GM06990 (cell line): ENCODE data around the gene H2BK1.

Experiments
- DNase-seq: peaks from one replicate; pipeline ENCODE4 v3.0.0-alpha.2; 2011; ENCODE audit not compliant: insufficient read length; ENCODE audit errors: extremely low read depth
- H3K27me3 ChIP-seq: replicated peaks from 2 replicates; pipeline ENCODE4 v1.6.0; 2011; ENCODE audit warnings: low read length; ENCODE audit not compliant: control insufficient read depth, insufficient read depth
- H3K36me3 ChIP-seq: 2 replicates; pipeline ENCODE4 v1.5.1; 2011; ENCODE audit warnings: low read length; ENCODE audit not compliant: control insufficient read depth, insufficient read depth
- H3K4me3 ChIP-seq: replicated peaks from 2 replicates; pipeline ENCODE4 v1.5.1; 2011; ENCODE audit warnings: low read depth, mild to moderate bottlenecking, control low read depth, low read length
- TF ChIP-seq, protein P1 (sequence below): IDR thresholded peaks from 2 replicates; pipeline ENCODE4 v1.5.1; 2011; ENCODE audit warnings: low read length, control low read depth, mild to moderate bottlenecking, inconsistent platforms; ENCODE audit not compliant: insufficient read depth, poor library complexity, severe bottlenecking

Gene H2BK1

DNA sequence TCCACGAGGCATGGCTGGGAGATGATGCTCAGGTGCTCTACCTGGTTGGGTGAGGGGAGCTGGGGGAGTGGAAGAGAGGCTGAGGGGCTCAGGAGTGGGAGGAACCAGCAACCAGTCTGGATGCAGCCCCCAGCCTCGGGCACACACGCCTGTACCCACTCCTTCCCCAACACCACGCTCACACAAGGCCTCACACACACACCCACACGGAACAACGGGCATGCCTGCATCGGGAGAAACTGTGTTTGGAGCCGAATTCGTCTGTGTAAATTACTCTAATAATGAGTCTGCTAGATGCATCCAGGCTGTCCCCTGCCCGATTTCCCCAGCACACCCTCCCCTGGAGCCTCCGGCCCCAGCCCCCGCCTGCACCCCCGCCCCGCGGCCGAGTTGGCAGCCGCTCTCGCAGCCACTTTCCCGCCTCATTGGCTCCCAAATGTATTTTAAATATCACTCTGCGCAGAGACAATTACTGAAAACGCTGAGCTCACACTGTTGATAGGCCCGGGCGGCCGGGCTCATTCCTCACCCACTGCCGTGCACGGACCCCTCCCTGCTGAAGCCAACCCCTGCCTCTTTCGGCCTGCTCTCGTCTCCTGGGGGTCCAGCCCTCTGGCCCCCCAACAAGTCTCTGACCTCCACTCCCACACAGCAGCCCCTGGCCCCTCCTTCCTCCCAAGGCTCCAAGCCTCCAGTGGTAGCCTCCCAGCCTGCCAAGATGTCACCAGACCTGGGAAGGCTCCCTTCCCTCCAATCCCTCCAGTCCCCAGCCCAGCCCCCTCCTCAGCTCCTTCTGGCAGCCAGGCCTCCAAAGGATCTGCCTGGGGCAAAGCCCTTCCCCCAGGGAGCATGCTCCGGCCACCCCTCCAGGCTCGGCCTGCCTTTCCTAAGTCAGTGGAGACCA lies 11.1 kb downstream of the H2BK1 start:
- DNase-seq = no peak
- H3K27me3 ChIP-seq = peaks cover 4% of the 10 kb centered on the region; the same call in 1 of the 2 replicates
- TF ChIP-seq, protein P1, sequence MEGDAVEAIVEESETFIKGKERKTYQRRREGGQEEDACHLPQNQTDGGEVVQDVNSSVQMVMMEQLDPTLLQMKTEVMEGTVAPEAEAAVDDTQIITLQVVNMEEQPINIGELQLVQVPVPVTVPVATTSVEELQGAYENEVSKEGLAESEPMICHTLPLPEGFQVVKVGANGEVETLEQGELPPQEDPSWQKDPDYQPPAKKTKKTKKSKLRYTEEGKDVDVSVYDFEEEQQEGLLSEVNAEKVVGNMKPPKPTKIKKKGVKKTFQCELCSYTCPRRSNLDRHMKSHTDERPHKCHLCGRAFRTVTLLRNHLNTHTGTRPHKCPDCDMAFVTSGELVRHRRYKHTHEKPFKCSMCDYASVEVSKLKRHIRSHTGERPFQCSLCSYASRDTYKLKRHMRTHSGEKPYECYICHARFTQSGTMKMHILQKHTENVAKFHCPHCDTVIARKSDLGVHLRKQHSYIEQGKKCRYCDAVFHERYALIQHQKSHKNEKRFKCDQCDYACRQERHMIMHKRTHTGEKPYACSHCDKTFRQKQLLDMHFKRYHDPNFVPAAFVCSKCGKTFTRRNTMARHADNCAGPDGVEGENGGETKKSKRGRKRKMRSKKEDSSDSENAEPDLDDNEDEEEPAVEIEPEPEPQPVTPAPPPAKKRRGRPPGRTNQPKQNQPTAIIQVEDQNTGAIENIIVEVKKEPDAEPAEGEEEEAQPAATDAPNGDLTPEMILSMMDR = no peak
- no peaks in the 10 kb centered on the region for H3K36me3 ChIP-seq
- no peak overlapping the region for H3K4me3 ChIP-seq

DNA sequence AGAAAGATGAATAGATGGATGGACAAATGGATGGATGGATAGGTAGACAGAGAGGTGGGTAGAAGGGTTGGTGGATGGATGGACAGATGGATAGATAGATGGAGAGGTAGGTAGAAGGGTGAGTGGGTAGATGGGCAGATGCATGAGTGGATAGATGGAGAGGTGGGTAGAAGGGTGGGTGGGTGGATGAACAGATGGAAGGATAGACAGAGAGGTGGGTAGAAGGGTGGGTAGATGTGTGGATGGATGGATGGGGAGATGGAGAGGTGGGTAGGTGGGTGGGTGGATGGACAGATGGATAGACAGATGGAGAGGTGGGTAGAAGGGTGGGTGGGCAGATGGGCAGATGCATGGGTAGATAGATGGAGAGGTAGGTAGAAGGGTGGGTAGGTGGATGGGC lies 12.4 kb downstream of the H2BK1 start:
- TF ChIP-seq, protein P1 = no peak
- H3K27me3 ChIP-seq = peaks cover 4% of the 10 kb centered on the region; the same call in 1 of the 2 replicates

DNA sequence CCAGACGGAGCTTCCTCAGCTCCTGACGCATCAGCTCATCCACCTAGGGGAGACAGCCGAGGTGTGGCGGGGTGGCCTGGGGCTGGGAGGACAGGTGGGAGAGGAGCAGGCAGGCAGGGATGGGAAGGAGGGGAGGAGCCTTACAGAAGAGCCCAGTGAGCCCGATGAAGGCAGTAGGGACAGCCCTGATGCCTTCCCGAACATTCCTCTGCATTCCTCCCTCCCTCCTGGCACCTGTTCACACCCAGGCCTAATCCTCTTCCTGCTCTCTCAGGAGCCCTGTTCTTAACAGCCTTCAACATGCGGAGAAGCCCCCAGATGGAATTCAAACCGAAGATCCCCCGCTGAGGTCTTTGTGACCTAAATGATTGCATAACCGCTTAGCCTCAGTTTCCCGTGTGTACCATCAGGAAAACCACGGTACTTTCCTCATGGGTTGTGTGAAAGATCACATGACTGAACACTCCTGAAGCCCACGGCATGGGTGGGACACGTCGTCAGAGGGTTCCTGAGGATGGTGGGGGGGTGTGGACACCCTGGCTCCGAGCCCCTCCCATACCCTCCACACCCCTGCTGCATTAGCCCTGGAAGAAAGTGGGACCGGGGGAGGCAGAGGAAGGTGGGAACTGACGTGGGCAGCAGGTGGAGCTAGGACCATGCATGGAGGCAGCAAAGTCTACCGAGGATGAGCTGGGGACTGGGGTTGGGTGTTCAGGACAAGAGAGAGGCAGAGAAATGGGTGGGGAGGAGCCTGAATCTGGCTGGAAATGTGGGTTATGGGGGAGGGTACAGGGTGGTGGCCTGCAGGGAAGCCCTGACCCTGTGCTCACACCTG lies 14.5 kb downstream of the H2BK1 start:
- no peak overlapping the region for H3K4me3 ChIP-seq
- no peaks in the 10 kb centered on the region for H3K36me3 ChIP-seq
- TF ChIP-seq, protein P1 = no peak
- DNase-seq = no peak
- peaks cover 4% of the 10 kb centered on the region; the same call in 1 of the 2 replicates for H3K27me3 ChIP-seq

More for the DNA sequence above, 12.4 kb downstream of the H2BK1 start:
- Histone ChIP-seq H3K36me3 (no peaks in the 10 kb centered on the region), H3K4me3 (no peak overlapping the region)
- no peak for DNase-seq

DNA sequence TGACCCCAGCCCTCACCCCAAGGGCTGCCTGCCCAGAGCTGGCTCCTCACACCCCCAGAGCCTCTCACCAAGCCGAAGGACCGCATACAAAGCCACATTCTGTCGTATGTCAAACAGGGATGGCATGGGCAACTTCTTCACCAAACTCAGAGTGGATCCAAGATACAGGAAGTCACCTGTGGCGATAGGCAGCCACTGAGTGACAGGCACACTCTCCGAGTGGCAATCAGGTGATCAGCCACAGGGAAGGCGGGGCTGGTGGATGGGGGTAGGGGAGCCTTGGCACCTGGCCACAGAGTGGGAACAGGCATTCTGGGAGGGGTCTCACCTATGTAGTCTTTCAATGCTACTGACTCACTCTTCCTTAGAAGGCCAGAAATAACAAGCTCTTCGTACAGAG lies 16.1 kb downstream of the H2BK1 start:
- TF ChIP-seq, protein P1 = no peak
- DNase-seq = no peak
- Histone ChIP-seq H3K4me3 (no peak overlapping the region), H3K27me3 (peaks cover 4% of the 10 kb centered on the region; the same call in 1 of the 2 replicates), H3K36me3 (no peaks in the 10 kb centered on the region)

DNA sequence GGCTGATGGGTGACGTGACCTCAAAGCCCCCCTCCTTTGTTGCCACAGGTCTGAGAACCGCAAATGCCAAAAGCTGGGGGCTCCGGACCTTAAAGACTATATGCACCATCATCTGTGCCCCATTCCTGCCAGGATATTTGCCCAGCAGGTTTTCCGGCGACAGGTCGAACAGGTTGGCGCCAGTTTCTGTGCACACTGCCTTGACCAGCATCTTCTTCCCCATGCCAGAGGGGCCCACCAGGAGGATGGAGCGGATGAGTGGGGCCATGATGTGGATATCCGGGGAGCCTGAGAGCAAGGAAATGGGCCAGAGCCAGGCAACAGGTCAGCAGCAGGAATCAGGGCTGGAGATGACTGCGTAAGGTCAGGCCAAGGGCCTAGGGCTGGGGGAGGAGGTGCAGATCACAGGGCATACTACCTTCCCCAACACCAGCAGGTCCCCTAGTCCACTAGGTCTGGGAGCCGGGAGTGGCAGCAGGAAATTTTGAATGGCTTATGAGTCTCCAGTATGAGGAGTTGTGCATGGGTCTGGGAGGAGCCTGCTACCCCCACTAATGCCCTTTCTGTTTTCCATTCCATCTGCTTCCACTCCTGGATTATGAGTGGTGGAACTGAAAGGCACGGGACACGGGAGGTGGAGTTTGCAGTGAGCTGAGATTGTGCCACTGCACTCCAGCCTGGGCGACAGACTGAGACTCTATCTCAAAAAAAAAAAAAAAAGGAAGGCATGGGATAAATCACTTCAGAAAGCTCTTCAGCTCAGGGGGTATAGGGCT lies 16.9 kb downstream of the H2BK1 start:
- peaks cover 4% of the 10 kb centered on the region; the same call in 1 of the 2 replicates for H3K27me3 ChIP-seq
- TF ChIP-seq, protein P1 = no peak
- H3K36me3 ChIP-seq = no peaks in the 10 kb centered on the region
- no peak for DNase-seq
- no peak overlapping the region for H3K4me3 ChIP-seq
